HEK293 (cell line): ENCODE results near the gene HARS1.
"Not testable (repeated sequence)": the region's sequence is repeated elsewhere in the genome, so short reads cannot be mapped to it uniquely, and the experiment has no call there.

Experiments
- ZNF132 ChIP-seq: fragments of 450-650 bp; formaldehyde crosslinking; IDR thresholded peaks from 2 replicates; pipeline ENCODE4 v1.5.1; 2017; ENCODE audit warnings: missing biosample characterization, missing genetic modification characterization, borderline replicate concordance
- ZNF174 ChIP-seq: fragments of 450-650 bp; formaldehyde crosslinking; IDR thresholded peaks from 2 replicates; pipeline ENCODE4 v1.5.0; 2017; ENCODE audit warnings: missing biosample characterization, mild to moderate bottlenecking, missing genetic modification characterization
- ZNF214 ChIP-seq: fragments of 450-650 bp; formaldehyde crosslinking; IDR thresholded peaks from 2 replicates; pipeline ENCODE4 v1.5.1; 2017; ENCODE audit warnings: missing biosample characterization, mild to moderate bottlenecking, missing genetic modification characterization, borderline replicate concordance
- ZNF423 ChIP-seq: fragments of 450-650 bp; formaldehyde crosslinking; IDR thresholded peaks from 2 replicates; pipeline ENCODE4 v1.5.1; 2016; ENCODE audit warnings: missing biosample characterization, missing genetic modification characterization
- TF ChIP-seq, protein P1 (sequence below): fragments of 450-650 bp; formaldehyde crosslinking; IDR thresholded peaks from 2 replicates; pipeline ENCODE4 v1.5.1; 2016; ENCODE audit warnings: missing biosample characterization, missing genetic modification characterization, low read depth

DNA sequence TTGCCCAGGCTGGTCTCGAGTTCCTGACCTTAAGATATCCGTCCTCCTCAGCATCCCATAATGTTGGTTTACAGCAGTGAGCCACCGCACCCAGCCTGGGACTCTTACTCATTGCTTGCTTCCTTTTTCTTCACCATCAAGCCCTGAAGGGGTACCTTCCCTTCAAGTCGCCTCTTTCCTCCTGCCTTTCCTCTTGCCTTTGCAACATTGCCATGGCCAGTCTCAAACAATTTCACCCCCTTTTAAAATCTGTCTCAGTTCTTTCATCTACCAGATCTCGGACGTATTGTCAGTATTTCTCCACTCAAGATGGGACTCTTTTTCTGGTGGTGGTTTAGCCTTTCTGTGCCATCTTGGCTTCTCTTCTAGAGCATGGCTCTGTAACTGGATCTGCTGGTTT is 29.6 kb upstream of the HARS1 start:
- not testable (repeated sequence) for TF ChIP-seq ZNF132; ZNF214; ZNF423; ZNF174 (tag by site-specific recombination)
- TF ChIP-seq, protein P1, sequence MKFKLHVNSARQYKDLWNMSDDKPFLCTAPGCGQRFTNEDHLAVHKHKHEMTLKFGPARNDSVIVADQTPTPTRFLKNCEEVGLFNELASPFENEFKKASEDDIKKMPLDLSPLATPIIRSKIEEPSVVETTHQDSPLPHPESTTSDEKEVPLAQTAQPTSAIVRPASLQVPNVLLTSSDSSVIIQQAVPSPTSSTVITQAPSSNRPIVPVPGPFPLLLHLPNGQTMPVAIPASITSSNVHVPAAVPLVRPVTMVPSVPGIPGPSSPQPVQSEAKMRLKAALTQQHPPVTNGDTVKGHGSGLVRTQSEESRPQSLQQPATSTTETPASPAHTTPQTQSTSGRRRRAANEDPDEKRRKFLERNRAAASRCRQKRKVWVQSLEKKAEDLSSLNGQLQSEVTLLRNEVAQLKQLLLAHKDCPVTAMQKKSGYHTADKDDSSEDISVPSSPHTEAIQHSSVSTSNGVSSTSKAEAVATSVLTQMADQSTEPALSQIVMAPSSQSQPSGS (tag by site-specific recombination) = not testable (repeated sequence)
